NCI-H1048 (cell line): ENCODE measurements around the gene TPRA1.
A peak's percentile ranks its signal among the peaks of the same experiment; 100 is the strongest.

Experiments used
- DNase-seq: peaks from one replicate; lab custom pipeline; 2025; lab: John Stamatoyannopoulos, UW

TPRA1 gene

DNA sequence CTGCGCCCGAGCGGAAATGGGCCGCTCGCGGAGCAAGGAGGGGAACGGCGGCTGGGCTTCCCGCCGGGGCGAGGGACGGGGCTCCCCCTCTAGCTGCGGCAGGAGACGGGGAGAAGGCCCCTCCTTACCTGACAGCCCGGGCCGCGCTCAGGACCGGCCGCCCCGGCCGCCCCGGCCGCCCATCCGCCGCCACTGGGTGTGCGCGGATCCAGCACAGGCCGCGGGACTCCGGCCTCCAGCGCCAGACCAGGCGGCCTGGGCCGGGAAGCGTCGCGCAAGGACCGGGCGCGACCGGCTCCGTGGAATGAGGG lies 296 bp downstream of the TPRA1 start:
- DNase-seq, result no peak

DNA sequence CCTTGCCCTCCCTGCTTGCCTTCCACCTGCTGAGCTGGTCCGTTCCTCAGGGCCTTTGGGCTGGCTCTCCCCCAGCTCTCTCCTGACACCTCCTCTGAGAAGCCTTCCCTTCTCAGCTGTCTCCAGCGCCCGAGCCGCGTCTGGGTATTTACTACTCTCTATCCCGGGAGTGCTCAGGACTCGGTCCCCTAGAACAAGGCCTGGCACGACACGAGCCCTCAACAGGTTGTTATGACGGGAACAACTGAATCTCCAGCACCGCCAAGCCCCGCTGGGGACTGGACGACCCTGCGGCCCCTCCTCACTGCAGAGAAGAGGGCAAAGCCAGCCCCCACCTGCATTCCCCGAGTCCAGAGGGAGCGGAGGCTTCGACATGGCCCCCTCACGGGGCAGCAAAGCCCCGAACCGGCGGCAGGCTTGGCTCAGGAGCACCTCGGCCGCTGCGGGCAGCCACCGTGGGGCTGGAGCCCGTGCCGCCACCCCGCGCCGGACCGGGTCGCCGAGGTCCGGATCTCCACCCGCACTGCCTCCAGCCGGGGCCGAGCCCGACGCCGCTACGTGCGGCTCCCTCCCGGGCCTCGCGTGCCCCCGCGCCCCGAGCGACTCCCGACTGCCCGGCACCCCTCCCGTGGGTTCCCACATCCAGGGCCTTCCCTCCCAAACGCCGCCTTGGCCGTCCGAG lies 792 bp downstream of the TPRA1 start:
- no peak for DNase-seq

DNA sequence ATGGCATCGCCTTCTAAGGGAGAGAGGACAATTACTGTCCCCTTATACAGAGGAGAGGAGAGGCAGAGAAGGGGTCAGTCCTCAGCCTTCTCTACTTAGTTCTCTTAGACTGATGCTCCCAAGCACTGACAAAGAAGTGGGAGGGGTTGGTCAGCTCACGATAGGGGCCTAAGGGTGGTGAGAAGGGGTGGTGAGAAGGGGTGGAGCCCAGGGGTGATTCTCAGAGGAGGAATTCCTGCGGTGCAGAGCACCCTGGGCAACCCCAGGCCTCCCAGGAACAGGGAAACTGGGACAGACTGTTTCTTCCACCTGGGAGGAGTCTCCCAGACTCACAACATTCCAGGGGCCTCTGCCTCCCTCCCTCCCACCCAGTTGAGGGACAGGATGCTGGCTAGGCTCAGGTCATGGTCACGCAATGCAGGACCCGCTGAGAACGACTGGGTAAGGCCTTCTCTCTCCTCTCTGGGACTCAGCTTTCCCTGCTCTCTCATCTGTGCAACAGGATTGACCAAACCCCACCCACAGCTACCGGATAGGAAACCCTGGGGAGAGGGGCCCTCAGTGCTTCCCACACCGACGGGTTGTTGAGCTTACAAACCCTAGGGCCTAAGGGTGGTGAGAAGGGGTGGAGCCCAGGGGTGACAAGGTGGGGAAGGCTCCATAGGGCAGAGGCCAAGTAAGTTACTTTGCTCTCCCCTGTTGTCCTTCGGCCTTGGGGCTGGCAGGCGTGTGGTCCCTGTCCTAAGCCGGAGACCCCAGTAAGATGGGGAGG lies 1.5 kb downstream of the TPRA1 start:
- DNase-seq, result no peak

DNA sequence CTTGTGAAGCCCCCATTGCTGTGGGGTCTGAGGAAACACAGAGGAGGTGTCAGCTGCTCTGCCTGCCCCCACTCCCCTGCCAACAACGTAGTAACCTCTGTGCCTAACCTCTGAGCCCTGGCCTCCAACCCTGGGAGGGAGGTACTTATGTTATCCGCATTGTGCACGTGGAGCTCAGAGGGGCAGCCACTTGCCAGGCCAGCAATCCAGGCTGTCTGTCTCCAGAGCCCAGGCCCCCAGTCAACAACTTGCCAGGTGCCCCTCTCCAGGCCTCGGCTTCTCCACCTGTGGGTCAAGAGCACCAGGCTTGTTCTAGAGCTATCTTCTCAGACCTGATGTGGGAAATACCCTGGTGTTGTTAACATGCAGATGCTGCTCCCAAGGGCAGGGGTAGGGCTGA lies 2.7 kb downstream of the TPRA1 start:
- no peak for DNase-seq

DNA sequence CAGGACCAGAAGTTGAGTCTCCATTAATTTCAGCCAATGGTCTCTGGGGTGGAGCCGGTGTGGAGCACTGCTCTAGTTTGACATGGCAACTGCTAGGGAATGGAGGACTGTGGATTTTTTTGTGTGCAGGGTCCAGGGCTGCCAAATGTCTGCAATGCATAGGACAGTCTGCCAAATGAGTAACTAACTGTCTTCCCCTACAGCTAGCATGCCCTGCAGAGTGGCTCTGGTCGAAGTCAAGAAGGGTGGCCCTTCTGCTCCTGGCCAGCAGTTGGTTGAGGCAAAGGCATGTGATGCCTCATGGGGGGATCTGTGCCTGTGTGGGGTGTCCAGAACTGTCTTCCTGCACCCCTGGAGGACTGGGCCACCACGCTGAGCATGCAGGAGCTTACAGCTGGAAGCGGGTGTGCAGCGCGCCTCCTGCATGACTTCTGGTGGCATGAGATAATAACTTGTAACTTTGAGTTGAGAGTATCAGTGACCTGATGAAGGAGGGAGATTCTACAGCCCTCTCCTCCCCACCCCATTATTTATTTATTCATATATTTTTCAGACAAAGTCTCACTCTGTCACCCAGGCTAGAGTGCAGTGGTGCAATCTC lies 4.6 kb downstream of the TPRA1 start:
- no peak for DNase-seq

DNA sequence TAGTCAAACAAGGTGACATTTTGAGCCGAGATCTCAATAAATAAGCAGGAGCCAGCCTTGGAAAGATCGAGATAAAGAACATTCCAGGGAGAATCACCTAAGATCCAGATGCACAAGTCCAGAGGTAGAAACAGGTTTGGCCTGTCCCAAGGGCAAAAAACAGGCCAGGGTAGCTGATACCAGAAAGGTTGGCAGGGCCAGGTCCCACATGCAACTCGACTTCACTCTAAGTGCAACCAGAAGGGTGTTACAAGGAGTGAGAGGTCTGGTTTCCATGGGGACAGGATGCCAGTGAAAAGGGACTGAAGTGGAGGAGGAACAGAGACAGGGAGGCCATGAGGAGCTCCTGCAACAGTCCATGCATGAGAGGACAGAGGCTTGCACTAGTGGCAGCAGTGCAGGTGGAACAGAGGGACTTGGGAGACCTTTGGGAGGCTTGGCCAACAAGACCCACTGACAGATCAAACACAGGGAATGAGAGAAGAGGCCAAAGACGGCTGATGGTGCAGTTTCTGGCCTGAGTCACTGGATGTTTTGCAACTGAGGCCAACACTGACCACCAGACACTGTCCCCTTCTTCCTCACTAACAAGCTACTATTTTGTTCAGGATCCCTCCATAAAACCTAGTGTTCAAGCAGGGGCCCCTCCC lies 5.2 kb downstream of the TPRA1 start:
- DNase-seq, result no peak

DNA sequence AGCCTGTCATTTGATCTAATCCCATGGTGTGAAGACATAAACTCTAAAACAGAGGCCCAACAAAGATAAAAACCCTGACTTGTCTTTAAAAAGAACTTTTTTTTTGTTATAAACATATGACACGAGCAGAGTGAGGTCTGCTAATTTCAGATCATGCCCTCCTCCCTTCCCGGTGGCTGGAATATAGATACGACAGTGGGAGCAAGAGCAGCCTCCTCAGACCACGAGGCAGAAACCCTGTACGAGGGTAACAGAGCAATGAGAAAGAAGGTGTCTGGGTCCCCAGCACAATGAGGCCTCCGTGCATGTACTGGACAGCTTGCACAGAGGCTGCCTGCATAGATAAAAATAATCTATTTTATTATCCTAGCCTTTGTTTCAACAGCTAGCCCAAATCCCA lies 5.8 kb downstream of the TPRA1 start:
- no peak for DNase-seq

DNA sequence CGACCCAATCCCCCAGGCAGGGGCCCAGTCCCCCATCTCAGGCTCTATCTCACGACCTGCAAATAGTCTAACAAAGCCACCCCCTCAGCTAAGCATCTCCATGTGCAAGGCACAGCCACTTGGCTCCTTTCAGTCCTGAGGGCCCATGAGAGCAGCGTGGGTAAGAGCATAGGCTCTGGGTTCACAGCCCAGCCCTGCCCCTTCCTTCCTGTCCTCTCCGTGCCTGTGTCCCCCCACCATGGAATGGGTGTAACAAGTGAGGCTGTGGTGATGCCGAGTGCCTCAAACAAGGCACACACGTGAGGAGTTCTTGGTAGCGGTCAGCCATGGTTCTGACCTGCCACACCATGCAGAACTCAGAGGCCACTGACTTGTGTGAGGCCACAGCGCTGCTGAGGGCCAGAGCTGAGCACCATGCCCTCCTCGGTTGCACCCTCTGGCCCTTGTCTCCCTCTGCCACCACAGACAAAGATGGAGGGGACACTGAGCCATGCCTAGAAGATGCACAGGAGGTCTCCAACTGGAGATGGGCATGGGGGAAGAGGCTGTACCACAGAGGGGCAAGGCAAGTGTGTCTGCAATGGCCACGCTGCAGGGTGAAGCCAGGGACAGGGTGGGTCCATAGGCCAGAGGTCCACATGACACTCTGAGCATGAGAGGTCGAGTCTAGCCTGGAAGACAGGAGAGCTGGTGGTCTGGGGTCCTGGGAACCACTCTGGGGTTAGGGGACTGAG lies 10.0 kb downstream of the TPRA1 start:
- DNase-seq, result no peak

DNA sequence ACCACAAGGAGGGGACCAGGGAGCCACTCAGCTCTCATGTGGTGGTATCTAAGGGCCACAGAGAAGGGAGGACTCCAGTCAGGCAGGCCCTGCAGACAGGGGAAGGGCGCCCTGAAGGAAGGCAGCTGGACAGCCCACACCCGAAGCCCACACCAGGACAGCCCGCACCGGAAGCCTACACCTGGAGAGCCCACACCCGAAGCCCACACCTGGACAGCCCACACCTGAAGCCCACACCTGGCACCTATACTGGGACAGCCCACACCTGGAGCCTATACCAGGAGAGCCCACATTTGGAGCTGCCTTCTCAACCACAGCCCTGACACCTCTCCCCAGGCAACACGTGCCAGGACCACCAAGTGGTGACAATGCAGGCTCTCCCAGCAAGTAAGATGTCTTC lies 11.7 kb downstream of the TPRA1 start:
- no peak for DNase-seq

DNA sequence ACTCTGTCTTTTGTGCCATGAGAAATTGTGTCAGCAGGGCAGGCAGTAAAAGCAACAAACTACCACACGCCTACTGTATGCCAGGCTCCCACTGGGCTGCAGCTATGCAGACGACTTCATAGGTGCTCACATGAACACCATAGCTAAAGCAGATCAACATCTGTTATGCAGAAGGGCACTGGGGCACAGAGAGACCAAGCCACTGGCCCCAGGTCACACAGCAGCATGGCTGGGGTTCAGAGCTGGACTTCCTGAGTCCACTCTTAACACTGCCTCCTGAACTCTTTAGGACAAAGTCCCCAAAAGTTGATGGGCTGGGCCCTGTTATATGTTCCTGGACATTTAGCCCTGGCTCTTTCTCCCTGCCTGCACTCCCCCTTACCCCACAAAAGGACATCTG lies 12.4 kb downstream of the TPRA1 start:
- no peak for DNase-seq

DNA sequence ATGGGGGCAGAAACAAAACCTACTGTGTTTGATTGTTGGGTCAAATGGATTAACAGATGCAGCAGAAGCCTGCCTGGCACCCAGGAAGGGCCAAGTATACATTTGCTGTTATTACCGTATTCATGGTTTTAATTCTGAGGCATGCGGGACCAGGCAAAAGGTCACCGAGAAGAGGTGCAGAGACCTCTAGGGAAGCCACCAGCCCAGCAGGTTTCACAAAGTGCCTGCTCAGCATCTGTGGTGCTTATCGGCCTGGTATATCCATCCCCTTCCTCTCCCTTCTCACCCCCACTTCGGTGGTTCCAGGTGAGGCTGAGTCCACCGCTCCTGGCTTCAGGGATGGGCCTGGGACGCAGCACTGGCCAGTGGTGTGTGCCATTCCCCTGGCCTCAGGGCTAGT lies 13.1 kb downstream of the TPRA1 start:
- no peak for DNase-seq

DNA sequence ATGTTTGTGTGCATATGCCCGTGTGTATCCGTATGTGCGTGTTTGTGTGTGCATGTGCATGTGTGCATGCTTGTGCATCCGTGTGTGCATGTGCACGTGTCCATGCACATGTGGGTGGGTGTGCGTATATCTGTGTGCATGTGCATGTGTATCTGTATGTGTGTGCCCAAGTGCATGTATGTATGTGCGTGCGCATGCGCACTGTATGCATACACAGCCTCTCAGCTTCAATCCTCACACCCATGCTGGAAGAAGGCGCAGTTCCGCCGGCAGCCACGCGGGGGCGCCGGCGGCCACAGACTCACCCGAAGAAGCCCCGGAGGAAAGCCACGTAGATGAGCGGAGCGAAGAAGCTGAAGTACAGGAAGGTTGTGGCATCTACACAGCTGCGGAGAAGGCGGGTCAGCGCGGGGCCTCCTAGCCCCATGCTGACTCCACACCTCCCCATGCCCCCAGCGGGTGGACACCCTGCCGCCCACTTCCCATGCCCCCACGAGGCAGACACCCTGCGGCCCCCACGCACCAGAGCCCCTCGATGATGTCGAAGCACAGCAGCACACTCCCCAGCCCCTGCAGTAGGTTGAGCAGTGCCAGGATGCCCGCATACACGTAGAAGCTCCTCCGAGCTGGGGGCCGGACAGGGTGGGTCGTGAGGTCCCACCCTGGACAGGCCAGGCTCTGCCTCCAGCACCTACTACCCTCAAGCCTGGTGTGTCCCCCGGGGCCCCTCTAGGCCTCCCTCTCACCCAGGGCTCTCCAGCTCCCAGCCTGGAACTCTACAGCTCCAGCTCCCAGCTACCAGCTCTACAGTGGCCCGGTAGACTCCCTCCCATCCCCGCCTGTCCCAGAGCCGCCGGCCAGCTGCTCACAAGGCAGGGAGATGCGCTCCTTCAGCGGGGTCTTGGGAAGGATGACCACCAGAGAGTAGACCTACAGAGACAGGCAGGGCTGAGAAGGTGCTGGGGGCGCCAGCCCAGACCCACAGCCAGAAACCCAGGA lies 15.4 kb downstream of the TPRA1 start:
- DNase-seq, result peak; percentile 71

DNA sequence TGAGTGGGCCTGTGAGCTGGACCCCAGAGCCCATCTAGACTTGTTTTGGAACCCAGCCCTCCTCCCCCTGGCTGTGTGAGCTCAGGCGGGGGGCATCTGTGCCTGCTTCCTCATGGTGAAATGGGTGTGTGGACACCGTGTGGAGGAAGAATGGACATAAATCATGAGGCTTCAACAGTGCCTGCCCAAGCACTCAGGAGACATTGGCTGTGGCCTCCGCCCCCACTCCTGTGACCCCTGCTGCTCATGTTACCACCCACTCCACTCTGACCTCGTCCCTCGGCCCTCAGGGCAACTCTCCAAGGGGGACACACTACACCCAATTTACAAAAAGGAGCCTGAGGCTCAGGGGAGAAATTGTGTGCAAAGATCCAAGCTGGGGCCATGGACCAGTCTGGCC lies 16.6 kb downstream of the TPRA1 start:
- DNase-seq, result no peak

DNA sequence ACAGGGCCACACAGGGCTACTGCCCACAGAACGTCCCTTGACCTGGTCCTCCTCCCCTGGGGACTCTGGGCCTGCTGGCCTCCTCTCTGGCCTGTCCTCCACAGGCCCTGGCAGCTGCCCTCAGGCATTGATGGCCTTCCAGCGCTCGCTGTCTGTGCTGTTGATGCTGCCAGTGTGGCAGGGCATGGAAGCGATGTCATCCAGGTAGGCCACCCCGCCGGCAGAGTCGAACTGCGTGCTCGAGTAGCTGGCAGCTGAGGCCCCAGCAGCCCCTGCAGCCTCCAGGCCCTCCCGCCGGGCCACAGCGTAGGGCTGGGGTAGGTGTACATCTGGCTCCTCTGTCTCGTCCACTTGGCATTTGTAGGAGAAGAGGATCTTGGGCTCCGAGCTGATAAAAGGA lies 17.1 kb downstream of the TPRA1 start:
- no peak for DNase-seq

DNA sequence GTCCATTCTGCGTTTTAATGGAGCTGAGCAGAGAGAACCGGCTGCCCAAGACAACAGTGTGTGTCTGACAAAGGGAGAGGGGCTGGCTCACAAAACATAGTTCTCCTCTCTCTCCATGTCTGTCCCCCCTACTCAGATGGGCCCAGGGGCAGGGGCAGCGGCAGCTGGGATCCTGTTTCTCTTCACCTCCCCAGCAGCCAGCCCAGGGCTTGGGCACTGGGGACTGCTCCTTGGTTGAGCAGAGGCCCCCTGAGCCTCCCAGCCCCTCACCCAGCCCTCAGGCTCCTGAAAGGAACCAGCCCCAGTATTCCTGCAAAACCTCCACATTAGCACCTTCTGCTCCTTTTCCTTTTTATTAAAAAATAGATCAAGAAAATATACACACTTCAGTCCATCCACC lies 17.8 kb downstream of the TPRA1 start:
- DNase-seq, result no peak

DNA sequence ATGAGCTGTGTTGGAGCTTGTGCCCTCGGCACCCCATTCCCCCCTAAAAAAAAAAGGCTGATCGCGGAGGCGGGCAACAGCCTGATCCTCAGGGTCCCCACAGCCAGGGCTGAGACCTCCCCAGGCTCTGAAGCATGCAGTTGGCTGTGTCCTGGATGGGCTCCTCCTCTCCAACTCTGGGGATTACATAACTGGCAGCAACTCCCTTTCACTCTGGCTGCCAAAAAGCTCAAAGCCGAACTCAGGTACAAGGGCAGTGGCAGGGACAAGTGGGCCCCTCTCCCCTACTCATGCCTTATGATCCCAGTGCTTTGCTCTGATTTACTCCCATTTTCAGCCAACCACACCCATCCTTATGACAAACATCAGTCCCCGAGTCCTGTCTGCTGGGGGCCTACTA lies 18.3 kb downstream of the TPRA1 start:
- no peak for DNase-seq

DNA sequence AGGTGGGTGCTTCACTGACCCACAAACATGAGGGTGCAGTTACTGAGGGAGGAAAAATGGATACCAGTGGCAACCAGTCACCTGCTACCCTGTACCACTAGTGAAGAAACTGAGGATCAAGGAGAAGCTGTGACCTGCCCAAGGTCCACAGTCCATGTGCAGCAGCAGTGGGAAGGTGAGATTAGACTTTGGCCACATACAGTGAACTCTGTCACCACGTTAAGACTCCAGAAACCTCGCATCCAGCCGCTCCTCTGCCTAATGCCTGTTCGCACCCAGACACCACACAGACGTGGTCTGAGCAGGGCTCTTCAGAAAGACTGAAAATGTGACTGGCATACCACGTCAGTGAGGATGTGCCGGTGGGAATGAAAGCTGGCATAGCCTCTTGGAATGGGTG lies 20.0 kb downstream of the TPRA1 start:
- no peak for DNase-seq

DNA sequence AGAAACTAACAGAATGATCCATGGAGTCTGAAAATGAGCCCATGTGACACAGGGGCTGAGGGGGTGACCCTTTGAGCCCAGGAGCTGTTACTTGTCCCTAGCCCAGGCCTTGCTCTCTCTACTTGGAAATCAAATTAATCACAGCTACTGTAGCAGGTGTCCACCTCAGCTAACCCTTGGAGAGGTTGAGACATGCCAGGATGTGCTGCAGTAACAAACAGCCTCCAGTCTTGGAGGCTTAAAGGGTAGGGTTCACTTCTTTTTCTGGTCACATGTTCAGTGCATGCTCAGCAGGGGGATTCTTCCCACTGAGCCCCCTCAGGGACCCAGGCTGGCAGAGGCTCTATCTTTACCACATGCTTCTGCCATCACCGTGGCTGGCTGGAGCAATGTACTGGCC lies 21.4 kb downstream of the TPRA1 start:
- DNase-seq, result no peak

DNA sequence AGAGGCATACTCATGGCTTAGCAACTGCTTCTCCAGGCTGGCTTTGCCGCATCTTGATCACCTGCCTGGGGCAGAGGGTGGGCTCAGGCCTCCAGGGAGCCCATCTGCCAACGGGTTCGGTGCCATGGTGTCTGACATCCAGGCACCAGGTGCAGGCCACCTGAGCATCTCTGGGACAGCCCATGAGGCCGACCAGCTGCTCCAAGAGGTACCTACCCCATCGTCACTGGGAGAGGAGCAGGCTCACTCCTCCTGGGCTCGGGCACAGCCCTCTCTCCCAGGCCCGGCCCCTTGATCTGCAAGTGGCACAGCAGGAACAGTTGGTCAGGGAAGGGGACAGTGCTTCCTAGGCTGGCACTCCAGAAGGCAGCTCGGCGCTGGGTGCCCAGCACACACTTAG lies 21.9 kb downstream of the TPRA1 start:
- DNase-seq, result no peak

DNA sequence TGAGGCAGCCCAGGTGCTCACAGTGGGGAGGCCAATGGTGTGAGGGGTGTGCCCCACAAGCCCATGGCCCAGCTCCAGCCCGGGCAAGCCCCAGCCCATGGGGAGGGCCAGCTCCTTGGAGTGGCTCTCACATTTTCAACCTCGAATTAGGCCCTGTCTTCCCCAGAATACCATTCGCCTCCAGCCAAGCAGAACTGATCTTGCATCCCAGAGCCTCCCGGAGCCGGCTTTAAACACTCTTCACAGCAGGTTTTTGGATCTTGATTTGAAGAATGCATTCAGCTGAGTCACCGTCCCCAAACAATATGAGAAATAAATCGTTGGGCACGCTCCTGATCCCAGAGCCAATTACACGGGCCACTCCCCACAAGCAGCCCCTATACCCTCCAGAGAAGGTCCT lies 23.7 kb downstream of the TPRA1 start:
- no peak for DNase-seq

DNA sequence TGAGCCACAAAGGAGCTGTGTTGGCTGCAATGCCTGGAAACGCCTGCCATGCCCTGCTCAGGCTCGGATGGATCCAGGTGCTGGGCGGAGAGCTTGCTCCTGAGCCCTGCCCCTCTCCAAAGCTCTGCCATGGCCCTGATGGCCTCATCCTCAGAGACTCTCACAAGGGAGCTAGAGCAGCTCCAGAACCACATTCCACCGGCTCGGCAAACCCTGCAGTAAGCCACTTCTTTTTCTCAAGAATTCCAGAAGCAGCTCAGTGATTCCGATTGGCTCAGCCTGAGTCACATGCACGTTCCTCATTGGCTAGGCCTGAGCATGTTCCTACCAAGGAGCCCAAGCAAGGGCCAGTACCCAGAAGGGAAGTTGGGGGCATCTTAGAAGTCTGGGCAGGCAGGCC lies 24.8 kb downstream of the TPRA1 start:
- DNase-seq, result no peak
